Smooth muscle cell (in vitro differentiated cells): ENCODE results near the gene GH2. TPM values are rescaled to one million over a fixed set of nuclear protein-coding genes. Genes with fewer than 3 reads are reported as not detected.
"Not testable (repeated sequence)": the region's sequence is repeated elsewhere in the genome, so short reads cannot be mapped to it uniquely, and the experiment has no call there.

ENCODE experiments used
- DNase-seq: peaks from one replicate; lab custom pipeline; 2025; ENCODE audit not compliant: unreplicated experiment; lab: John Stamatoyannopoulos, UW
- H2AFZ ChIP-seq: fragments of 200-600 bp; sonication (generic); 2 replicates; pipeline ENCODE4 v1.6.0; 2016; ENCODE audit warnings: antibody characterized with exemption, low read depth, mild to moderate bottlenecking
- H3F3A ChIP-seq: fragments of 200-600 bp; sonication (generic); 2 replicates; pipeline ENCODE4 v1.6.0; 2017; ENCODE audit warnings: antibody characterized with exemption, low read depth
- H3K27ac ChIP-seq: fragments of 200-600 bp; sonication (generic); 2 replicates; pipeline ENCODE4 v1.5.1; 2016; ENCODE audit warnings: low read depth, mild to moderate bottlenecking
- H3K27me3 ChIP-seq: fragments of 200-600 bp; sonication (generic); 2 replicates; pipeline ENCODE4 v1.6.1; 2016; ENCODE audit warnings: low read depth, mild to moderate bottlenecking
- H3K36me3 ChIP-seq: fragments of 200-600 bp; sonication (generic); 2 replicates; pipeline ENCODE4 v1.5.1; 2016; ENCODE audit warnings: low read depth
- H3K4me1 ChIP-seq: fragments of 200-600 bp; sonication (generic); 2 replicates; pipeline ENCODE4 v1.5.1; 2016; ENCODE audit warnings: low read depth
- H3K4me2 ChIP-seq: fragments of 200-600 bp; sonication (generic); 2 replicates; pipeline ENCODE4 v1.6.0; 2016; ENCODE audit warnings: mild to moderate bottlenecking
- H3K4me3 ChIP-seq: fragments of 200-600 bp; sonication (generic); 2 replicates; pipeline ENCODE4 v1.5.1; 2016; ENCODE audit warnings: mild to moderate bottlenecking
- H3K79me2 ChIP-seq: fragments of 200-600 bp; sonication (generic); 2 replicates; pipeline ENCODE4 v1.6.0; 2016; ENCODE audit warnings: low read depth, mild to moderate bottlenecking
- H3K9ac ChIP-seq: fragments of 200-600 bp; sonication (generic); 2 replicates; pipeline ENCODE4 v1.6.0; 2016; ENCODE audit warnings: low read depth
- H3K9me3 ChIP-seq: fragments of 200-600 bp; sonication (generic); replicated peaks from 2 replicates; pipeline ENCODE4 v1.5.1; 2016; ENCODE audit warnings: low read depth
- H4K20me1 ChIP-seq: fragments of 200-600 bp; sonication (generic); 2 replicates; pipeline ENCODE4 v1.6.0; 2016; ENCODE audit warnings: low read depth
- CTCF ChIP-seq: fragments of 200-600 bp; sonication (generic); IDR thresholded peaks from 2 replicates; pipeline ENCODE4 v1.5.1; 2017; ENCODE audit warnings: borderline replicate concordance, mild to moderate bottlenecking, antibody characterized with exemption; ENCODE audit not compliant: insufficient read depth, poor library complexity, severe bottlenecking
- WGBS: methylation state at CpG from one replicate; pipeline ENCODE4 v1.1.7; 2016; ENCODE audit warnings: low lambda C conversion rate; 5-methylcytosine and 5-hydroxymethylcytosine counted together
- polyA plus RNA-seq: library from polyadenylated mRNA; unstranded; fragments of >200 nt; fragmentation: Nextera tagmentation; extraction: Ambion mirVana; gene quantifications from 2 replicates; pipeline ENCODE4 v1.2.1, GENCODE V29; 2016
- total RNA-seq: library from RNA; depleted of rRNA; stranded (reverse); fragments of >200 nt; gene quantifications from 2 replicates; pipeline ENCODE4 v1.2.3, GENCODE V29; 2014

GH2 gene
- total and polyA plus RNA-seq, 2 experiments from 2014 or later: not detected

- H3K27ac ChIP-seq, DNase-seq: not testable (repeated sequence)
- WGBS: 32% methylated on average over 12 of the region's 12 CpGs
These were observed 25.5 kb upstream of the GH2 start for GRCh38 chr17:63907161-63907778.

GRCh38 chr17:63904796-63905195, 23.1 kb upstream of the GH2 start:
- not testable (repeated sequence) for H3F3A ChIP-seq, H3K9me3 ChIP-seq, H3K36me3 ChIP-seq, H3K4me3 ChIP-seq, H3K4me1 ChIP-seq, H3K27ac ChIP-seq, DNase-seq, H3K27me3 ChIP-seq, H3K4me2 ChIP-seq, H3K9ac ChIP-seq, H4K20me1 ChIP-seq, H3K79me2 ChIP-seq, H2AFZ ChIP-seq
- 90% methylated on average over 8 of the region's 8 CpGs for WGBS

More at GRCh38 chr17:63907161-63907778, 25.5 kb upstream of the GH2 start:
- peak; percentile 22 for TF ChIP-seq CTCF
- not testable (repeated sequence) for H4K20me1 ChIP-seq, H3K4me1 ChIP-seq, H2AFZ ChIP-seq, H3K4me2 ChIP-seq, H3F3A ChIP-seq, H3K4me3 ChIP-seq, H3K36me3 ChIP-seq, H3K79me2 ChIP-seq, H3K9ac ChIP-seq, H3K9me3 ChIP-seq
- H3K27me3 ChIP-seq: peaks cover 15% of the 10 kb centered on the region

- H4K20me1 ChIP-seq, DNase-seq, H3F3A ChIP-seq, H3K4me3 ChIP-seq, H3K9me3 ChIP-seq, H3K9ac ChIP-seq, H3K79me2 ChIP-seq, H3K4me2 ChIP-seq, H3K36me3 ChIP-seq, H3K4me1 ChIP-seq, H2AFZ ChIP-seq, H3K27ac ChIP-seq, H3K27me3 ChIP-seq: not testable (repeated sequence)
- TF ChIP-seq CTCF: peak; percentile 48
- 41% methylated on average over 5 of the region's 5 CpGs for WGBS
These were observed 22.1 kb upstream of the GH2 start for GRCh38 chr17:63903787-63904201.

- H3K27me3 ChIP-seq, H3K9me3 ChIP-seq, H3K36me3 ChIP-seq, H3K27ac ChIP-seq, DNase-seq, H2AFZ ChIP-seq, H3K4me1 ChIP-seq, H3K9ac ChIP-seq, H3F3A ChIP-seq, H3K4me2 ChIP-seq, H3K4me3 ChIP-seq, H4K20me1 ChIP-seq, H3K79me2 ChIP-seq: not testable (repeated sequence)
- 82% methylated on average over 2 of the region's 2 CpGs for WGBS
These were observed 20.2 kb upstream of the GH2 start for GRCh38 chr17:63901971-63902370.

GRCh38 chr17:63898899-63899798, 17.4 kb upstream of the GH2 start:
- WGBS: 86% methylated on average over 6 of the region's 6 CpGs
- H3K36me3 ChIP-seq, DNase-seq: not testable (repeated sequence)

GRCh38 chr17:63896524-63897354, 15.0 kb upstream of the GH2 start, which contains the start of gene CSH1:
Gene CSH1, minus strand, starts transcription at chr17:63896574. Its CDS starts 63 bp downstream, at chr17:63896511.
- 94% methylated on average over 7 of the region's 14 CpGs for WGBS
- H3K4me2 ChIP-seq, H3K79me2 ChIP-seq, H4K20me1 ChIP-seq, H3K36me3 ChIP-seq, H3K9ac ChIP-seq, H3K27me3 ChIP-seq, H3K4me1 ChIP-seq, H3K9me3 ChIP-seq, H2AFZ ChIP-seq, DNase-seq, H3F3A ChIP-seq, H3K27ac ChIP-seq, H3K4me3 ChIP-seq: not testable (repeated sequence)

More at GRCh38 chr17:63898899-63899798, 17.4 kb upstream of the GH2 start:
- H3K27ac ChIP-seq, H3F3A ChIP-seq, H3K9ac ChIP-seq, H3K4me1 ChIP-seq, H3K4me3 ChIP-seq, H3K27me3 ChIP-seq, H3K4me2 ChIP-seq, H4K20me1 ChIP-seq, H3K79me2 ChIP-seq, H3K9me3 ChIP-seq, H2AFZ ChIP-seq: not testable (repeated sequence)
